AG04450 (cell line): ENCODE measurements around the gene CHST10. TPM values are rescaled to one million over a fixed set of nuclear protein-coding genes. Genes with fewer than 3 reads are reported as not detected.

Source experiments
- CTCF ChIA-PET: fragments of 300-600, 350-600 bp; formaldehyde crosslinking; extraction: SDS; loops from one replicate; lab custom pipeline; 2022; ENCODE audit warnings: antibody characterized with exemption, inconsistent platforms; lab: Charles Lee
- POLR2A ChIA-PET: fragments of 350-600 bp; formaldehyde crosslinking; extraction: SDS; loops from one replicate; lab custom pipeline; 2021; ENCODE audit warnings: antibody characterized with exemption, inconsistent platforms; lab: Yijun Ruan, JAX
- DNase-seq: peaks from one replicate; pipeline ENCODE4 v3.0.0-alpha.2; 2011; ENCODE audit warnings: low read depth, low spot score
- H3K27ac ChIP-seq: one replicate; pipeline ENCODE4 v1.5.1; 2012; ENCODE audit warnings: low read depth, low read length, control low read depth
- H3K27me3 ChIP-seq: one replicate; pipeline ENCODE4 v1.6.0; 2012; ENCODE audit warnings: low read length; ENCODE audit not compliant: control insufficient read depth, insufficient read depth
- H3K4me3 ChIP-seq: 2 replicates; pipeline ENCODE4 v1.5.1; 2011; ENCODE audit warnings: mild to moderate bottlenecking, low read depth, low read length, control low read depth
- H3K9me3 ChIP-seq: 2 replicates; pipeline ENCODE4 v1.5.1; 2012; ENCODE audit warnings: low read length; ENCODE audit not compliant: control insufficient read depth, insufficient read depth
- polyA plus RNA-seq: library from polyadenylated mRNA; depleted of rRNA; stranded (reverse); fragments of >200 nt; gene quantifications from 2 replicates; pipeline ENCODE4 v1.2.3, GENCODE V29; 2011
- TF ChIP-seq, protein P1 (sequence below): IDR thresholded peaks from 2 replicates; pipeline ENCODE4 v1.5.1; 2011; ENCODE audit warnings: low read depth, low read length, control low read depth, inconsistent platforms

Gene CHST10
- polyA plus RNA-seq, 1 experiment = 11.3 TPM

DNA sequence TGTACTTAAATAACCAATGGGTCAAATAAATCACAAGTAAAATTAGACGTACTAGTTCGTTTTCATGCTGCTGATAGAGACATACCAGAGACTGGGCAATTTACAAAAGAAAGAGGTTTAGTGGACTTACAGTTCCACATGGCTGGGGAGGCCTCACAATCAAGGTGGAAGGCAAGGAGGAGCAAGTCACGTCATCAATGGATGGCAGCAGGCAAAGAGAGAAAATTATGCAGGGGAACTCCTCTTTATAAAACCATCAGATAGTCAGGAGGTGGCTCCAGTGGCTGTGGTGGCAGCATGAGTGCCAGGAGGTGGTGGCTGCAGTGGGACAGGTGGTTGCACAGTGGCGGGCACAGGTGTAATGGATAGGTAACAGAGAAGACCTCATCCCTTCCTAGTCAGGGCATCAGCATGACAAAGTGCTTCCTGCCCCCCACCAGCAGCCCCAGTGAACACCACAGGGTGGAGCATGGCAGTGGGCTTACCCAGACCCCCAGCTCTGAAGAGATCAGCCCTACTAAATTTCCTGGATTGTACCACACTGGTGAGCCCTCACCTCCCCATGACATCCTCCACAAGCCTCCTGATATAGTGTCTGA lies 6.9 kb upstream of the CHST10 start:
- no peaks in the 10 kb centered on the region; the same call in 1 of the 2 replicates for H3K9me3 ChIP-seq
- H3K4me3 ChIP-seq = no peak overlapping the region
- CTCF ChIA-PET = interaction anchor here (0.6 to 2.2 kb wide), 2 partner anchors 158 to 162 kb away, joined by 4 to 12 read pairs; no protein-coding TSS in a partner anchor
- POLR2A ChIA-PET = no interaction called here
- TF ChIP-seq, protein P1, sequence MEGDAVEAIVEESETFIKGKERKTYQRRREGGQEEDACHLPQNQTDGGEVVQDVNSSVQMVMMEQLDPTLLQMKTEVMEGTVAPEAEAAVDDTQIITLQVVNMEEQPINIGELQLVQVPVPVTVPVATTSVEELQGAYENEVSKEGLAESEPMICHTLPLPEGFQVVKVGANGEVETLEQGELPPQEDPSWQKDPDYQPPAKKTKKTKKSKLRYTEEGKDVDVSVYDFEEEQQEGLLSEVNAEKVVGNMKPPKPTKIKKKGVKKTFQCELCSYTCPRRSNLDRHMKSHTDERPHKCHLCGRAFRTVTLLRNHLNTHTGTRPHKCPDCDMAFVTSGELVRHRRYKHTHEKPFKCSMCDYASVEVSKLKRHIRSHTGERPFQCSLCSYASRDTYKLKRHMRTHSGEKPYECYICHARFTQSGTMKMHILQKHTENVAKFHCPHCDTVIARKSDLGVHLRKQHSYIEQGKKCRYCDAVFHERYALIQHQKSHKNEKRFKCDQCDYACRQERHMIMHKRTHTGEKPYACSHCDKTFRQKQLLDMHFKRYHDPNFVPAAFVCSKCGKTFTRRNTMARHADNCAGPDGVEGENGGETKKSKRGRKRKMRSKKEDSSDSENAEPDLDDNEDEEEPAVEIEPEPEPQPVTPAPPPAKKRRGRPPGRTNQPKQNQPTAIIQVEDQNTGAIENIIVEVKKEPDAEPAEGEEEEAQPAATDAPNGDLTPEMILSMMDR = no peak
- peaks cover 14% of the 10 kb centered on the region for H3K27me3 ChIP-seq
- no peak overlapping the region for H3K27ac ChIP-seq
- DNase-seq = no peak

DNA sequence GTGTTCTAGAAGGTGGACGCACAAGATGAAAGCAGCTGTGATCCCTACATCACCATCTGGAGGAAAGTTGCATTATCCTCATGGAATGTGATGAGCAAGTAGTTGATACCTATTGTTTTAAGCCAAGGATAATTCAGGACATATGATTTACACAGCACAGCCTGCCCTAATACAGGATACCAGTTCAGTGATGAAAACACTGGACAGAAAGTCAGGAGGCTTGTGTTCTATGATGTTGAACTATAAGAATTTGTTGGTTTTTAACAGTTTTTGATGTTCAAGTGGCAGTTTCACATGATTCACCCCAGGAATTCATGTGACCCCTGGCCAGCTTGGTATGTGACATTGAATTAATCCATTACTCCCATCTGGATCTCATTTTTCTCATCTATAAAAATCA lies 6.2 kb upstream of the CHST10 start:
- TF ChIP-seq, protein P1 = no peak
- no peak for DNase-seq
- peaks cover 14% of the 10 kb centered on the region for H3K27me3 ChIP-seq
- no peak overlapping the region for H3K27ac ChIP-seq
- no peak overlapping the region for H3K4me3 ChIP-seq
- ChIA-PET CTCF (interaction anchor here (2.6 kb wide), 1 partner anchor 43 kb away, joined by 8 read pairs; no protein-coding TSS in a partner anchor), POLR2A (no interaction called here)
- no peaks in the 10 kb centered on the region; the same call in 1 of the 2 replicates for H3K9me3 ChIP-seq

DNA sequence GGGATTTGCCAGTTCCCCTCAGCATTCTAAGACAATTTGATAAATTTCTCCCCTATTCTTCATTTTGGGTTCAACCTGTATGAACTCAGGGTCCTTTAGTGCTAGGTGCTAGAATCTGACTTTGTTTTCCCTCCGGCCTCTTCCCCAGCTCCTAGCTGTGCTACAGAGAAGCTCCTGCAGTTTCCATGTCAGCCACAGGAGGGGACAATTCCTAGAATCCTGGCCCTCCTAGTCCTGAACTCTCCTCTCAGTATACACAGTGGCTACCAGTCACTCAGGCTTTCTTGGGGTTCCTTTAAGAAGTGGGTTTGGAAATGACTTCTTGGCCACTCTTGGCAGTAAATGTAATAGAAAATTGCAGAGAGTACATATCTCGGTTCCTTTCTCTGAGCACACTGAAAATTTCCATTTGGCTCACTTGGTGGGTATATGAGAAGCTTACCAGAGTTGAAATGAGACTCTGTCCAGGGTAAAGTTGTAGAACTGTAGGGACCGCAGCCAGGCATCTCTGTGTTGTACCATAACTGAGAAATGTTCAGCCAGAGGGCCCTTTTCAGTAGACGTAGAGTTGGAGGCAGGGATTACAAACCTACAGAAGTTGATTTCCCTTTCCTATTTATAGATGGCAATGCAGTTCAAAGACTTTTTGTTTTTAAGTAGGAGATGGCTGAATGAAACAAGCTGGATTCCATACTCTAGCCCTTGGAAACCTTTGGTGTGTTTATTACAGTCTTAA lies 5.0 kb upstream of the CHST10 start:
- Histone ChIP-seq H3K27ac (no peak overlapping the region), H3K9me3 (no peaks in the 10 kb centered on the region; the same call in 1 of the 2 replicates), H3K27me3 (peaks cover 14% of the 10 kb centered on the region), H3K4me3 (no peak overlapping the region)
- TF ChIP-seq, protein P1 = peak; percentile 71
- ChIA-PET CTCF (interaction anchor here (0.5 to 2.6 kb wide), 9 partner anchors 10 to 1264 kb away, joined by 3 to 19 read pairs (median 5); no protein-coding TSS in a partner anchor), POLR2A (no interaction called here)
- DNase-seq = no peak

DNA sequence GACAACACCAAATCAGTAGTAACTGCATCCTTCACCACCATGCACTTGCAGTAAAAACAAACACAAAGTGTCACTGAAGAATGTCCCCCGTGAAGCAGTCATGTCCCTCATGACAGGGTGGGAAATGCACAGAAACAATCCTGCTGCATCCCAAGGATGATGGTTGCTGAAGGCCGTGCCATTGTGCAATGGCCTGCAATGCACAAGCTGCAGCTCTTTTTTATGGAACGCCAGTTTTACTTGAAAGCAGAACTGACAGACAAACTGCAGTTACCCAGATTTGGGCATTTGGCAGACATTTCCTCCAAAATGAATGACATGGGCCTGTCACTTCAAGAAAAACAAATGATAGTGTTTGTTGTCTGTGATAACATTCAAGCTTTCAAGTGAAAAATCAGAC lies 2.4 kb upstream of the CHST10 start:
- CTCF ChIA-PET = no interaction called here
- no peak overlapping the region for H3K27ac ChIP-seq
- peaks cover 4% of the 10 kb centered on the region for H3K27me3 ChIP-seq
- TF ChIP-seq, protein P1 = no peak
- no peak for DNase-seq
- POLR2A ChIA-PET = no interaction called here
- H3K9me3 ChIP-seq = no peaks in the 10 kb centered on the region; the same call in 1 of the 2 replicates
- H3K4me3 ChIP-seq = no peak overlapping the region
